ENCODE results near the gene AP3S2. TPM values are rescaled to one million over a fixed set of nuclear protein-coding genes. Genes with fewer than 3 reads are reported as not detected.

Gene AP3S2
- total RNA-seq, 1 donor from 2014 or later = 16.0 TPM

DNA sequence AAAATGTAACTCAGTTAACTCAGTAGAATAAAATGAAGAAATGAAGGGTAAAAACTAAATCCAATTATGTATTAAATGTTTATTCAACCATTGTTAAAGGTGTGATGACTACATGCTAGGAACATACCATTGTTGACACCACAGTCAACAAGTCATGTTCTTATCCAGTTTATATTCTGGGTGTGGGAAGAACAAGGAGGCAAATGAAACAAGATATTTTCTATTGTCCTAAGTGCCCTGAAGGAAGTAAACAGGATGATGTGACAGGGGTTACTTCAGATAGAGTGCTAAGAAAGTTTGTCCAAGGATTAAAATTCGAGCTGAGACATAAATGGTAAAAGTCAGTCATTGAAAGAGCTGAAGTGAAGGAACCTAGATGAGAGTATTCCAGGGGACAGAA lies 13.1 kb downstream of the AP3S2 start:
- peaks cover 25 to 66% of the 10 kb centered on the region in 2 donors for H3K36me3 ChIP-seq
- H3K4me1 ChIP-seq = no peaks in the 10 kb centered on the region
- TF ChIP-seq CTCF (IDR thresholded peaks at IDR 0.05) = no peak
- intact Hi-C loops (cut with DNase I) = no loop called here
- no peaks in the 10 kb centered on the region for H3K9me3 ChIP-seq
- H3K27ac ChIP-seq = no peak overlapping the region
- H3K4me3 ChIP-seq = no peak overlapping the region
- no peaks in the 10 kb centered on the region for H3K27me3 ChIP-seq
- no peak for DNase-seq (ENCODE audit: low spot score in 2 of 2)

- Histone ChIP-seq H3K36me3 (peaks cover 16 to 49% of the 10 kb centered on the region in 2 donors), H3K9me3 (no peaks in the 10 kb centered on the region)
- intact Hi-C loops (cut with DNase I) = no loop called here
Observed at GRCh38 chr15:89878323-89878722, 15.5 kb downstream of the AP3S2 start.

DNA sequence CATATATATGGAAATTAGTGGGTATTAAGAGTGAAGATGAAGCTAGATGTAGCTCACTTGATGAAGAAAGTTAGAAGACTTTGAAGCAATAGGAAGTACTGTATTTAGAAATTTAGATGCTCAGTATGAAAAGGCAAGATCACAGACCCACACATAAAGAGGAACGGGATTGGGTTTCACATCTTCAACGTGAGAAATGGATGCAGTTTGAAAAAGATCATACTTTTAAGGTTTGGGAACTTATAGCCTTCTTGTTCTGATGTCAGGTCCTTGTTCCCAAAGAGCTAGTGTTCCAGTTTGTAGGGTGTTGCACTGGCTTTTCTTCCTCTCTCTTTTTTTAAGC lies 16.7 kb downstream of the AP3S2 start:
- Histone ChIP-seq H3K4me1 (no peaks in the 10 kb centered on the region), H3K36me3 (peaks cover 20 to 47% of the 10 kb centered on the region in 2 donors), H3K4me3 (no peak overlapping the region), H3K9me3 (no peaks in the 10 kb centered on the region), H3K27me3 (no peaks in the 10 kb centered on the region), H3K27ac (no peak overlapping the region)
- TF ChIP-seq CTCF (IDR thresholded peaks at IDR 0.05) = no peak
- DNase-seq (ENCODE audit: low spot score in 2 of 2) = no peak
- intact Hi-C loops (cut with DNase I) = no loop called here

More at GRCh38 chr15:89878323-89878722, 15.5 kb downstream of the AP3S2 start:
- TF ChIP-seq CTCF (IDR thresholded peaks at IDR 0.05) = no peak
- H3K27me3 ChIP-seq = no peaks in the 10 kb centered on the region
- H3K4me1 ChIP-seq = no peaks in the 10 kb centered on the region
- no peak overlapping the region for H3K4me3 ChIP-seq
- no peak for DNase-seq (ENCODE audit: low spot score in 2 of 2)
- H3K27ac ChIP-seq = no peak overlapping the region

GRCh38 chr15:89876396-89877082 lies 17.3 kb downstream of the AP3S2 start:
- H3K27ac ChIP-seq = no peak overlapping the region
- no peak for DNase-seq (ENCODE audit: low spot score in 2 of 2)
- no peak for TF ChIP-seq CTCF (IDR thresholded peaks at IDR 0.05)
- no peak overlapping the region for H3K4me3 ChIP-seq
- H3K36me3 ChIP-seq = peaks cover 24 to 47% of the 10 kb centered on the region in 2 donors
- no peaks in the 10 kb centered on the region for H3K9me3 ChIP-seq
- intact Hi-C loops (cut with DNase I) = no loop called here
- no peaks in the 10 kb centered on the region for H3K4me1 ChIP-seq
- no peaks in the 10 kb centered on the region for H3K27me3 ChIP-seq

DNA sequence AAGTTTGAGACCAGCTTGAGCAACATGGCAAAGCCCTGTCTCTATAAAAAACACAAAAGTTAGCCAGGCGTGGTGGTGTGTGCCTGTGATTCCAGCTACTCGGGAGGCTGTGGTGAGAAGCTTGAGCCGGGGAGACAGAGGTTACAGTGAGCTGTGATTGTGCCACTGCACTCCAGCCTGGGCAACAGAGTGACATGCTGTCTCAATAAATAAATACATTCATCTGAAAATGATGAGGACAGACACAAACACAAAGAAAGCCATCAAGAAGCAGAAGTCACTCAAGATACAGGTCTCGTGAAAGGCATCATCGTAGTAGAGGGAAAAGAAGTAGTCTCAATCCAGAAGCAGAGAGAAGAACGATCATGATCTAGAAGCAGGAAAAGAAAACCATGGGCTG lies 18.1 kb downstream of the AP3S2 start:
- Histone ChIP-seq H3K9me3 (no peaks in the 10 kb centered on the region), H3K4me3 (no peak overlapping the region), H3K27me3 (no peaks in the 10 kb centered on the region), H3K27ac (no peak overlapping the region), H3K36me3 (peaks cover 24 to 51% of the 10 kb centered on the region in 2 donors), H3K4me1 (no peaks in the 10 kb centered on the region)
- no peak for TF ChIP-seq CTCF (IDR thresholded peaks at IDR 0.05)
- DNase-seq (ENCODE audit: low spot score in 2 of 2) = no peak
- intact Hi-C loops (cut with DNase I) = loop anchor here (1.0 kb wide), 1 partner anchor 115 kb away; no protein-coding TSS in a partner anchor
